DOHH2 (cell line): ENCODE measurements around the gene IRS2.

Experiments used
- H3F3A ChIP-seq: fragments of 200-600 bp; sonication (generic), shearing (Covaris generic); 2 replicates; pipeline ENCODE4 v1.6.0; 2016; ENCODE audit warnings: antibody characterized with exemption, mild to moderate bottlenecking; ENCODE audit not compliant: control insufficient read depth, insufficient read depth
- H3K27ac ChIP-seq: fragments of 200-600 bp; sonication (generic); 2 replicates; pipeline ENCODE4 v1.5.1; 2014; ENCODE audit warnings: low read depth, mild to moderate bottlenecking, low read length, moderate library complexity
- H3K27me3 ChIP-seq: fragments of 200-600 bp; sonication (generic); 2 replicates; pipeline ENCODE4 v1.6.1; 2014; ENCODE audit warnings: mild to moderate bottlenecking, low read length, mixed read lengths; ENCODE audit not compliant: control insufficient read depth
- H3K36me3 ChIP-seq: fragments of 200-600 bp; sonication (generic); 2 replicates; pipeline ENCODE4 v1.6.1; 2014; ENCODE audit warnings: mild to moderate bottlenecking, low read length, moderate library complexity, mixed read lengths; ENCODE audit not compliant: control insufficient read depth
- H3K4me1 ChIP-seq: fragments of 200-600 bp; sonication (generic); 2 replicates; pipeline ENCODE4 v1.6.1; 2014; ENCODE audit warnings: mild to moderate bottlenecking, low read length, mixed read lengths; ENCODE audit not compliant: control insufficient read depth
- H3K4me2 ChIP-seq: fragments of 200-600 bp; sonication (generic); 2 replicates; pipeline ENCODE4 v1.6.0; 2014; ENCODE audit warnings: mild to moderate bottlenecking, low read length, moderate library complexity
- H3K4me3 ChIP-seq: fragments of 200-600 bp; sonication (generic); 2 replicates; pipeline ENCODE4 v1.5.1; 2014; ENCODE audit warnings: mild to moderate bottlenecking, low read length, mixed read lengths
- H3K79me2 ChIP-seq: fragments of 200-600 bp; sonication (generic); 2 replicates; pipeline ENCODE4 v1.6.1; 2014; ENCODE audit warnings: mild to moderate bottlenecking, low read length, mixed read lengths; ENCODE audit not compliant: control insufficient read depth
- H3K9me2 ChIP-seq: fragments of 200-600 bp; sonication (generic); replicated peaks from 2 replicates; pipeline ENCODE4 v1.6.1; 2014; ENCODE audit warnings: mild to moderate bottlenecking, low read length, mixed read lengths; ENCODE audit not compliant: control insufficient read depth
- H3K9me3 ChIP-seq: fragments of 200-600 bp; sonication (generic); 2 replicates; pipeline ENCODE4 v1.6.1; 2014; ENCODE audit warnings: antibody characterized with exemption, low read length, mixed read lengths; ENCODE audit not compliant: control insufficient read depth, insufficient read depth
- H4K20me1 ChIP-seq: fragments of 200-600 bp; sonication (generic); 2 replicates; pipeline ENCODE4 v1.6.0; 2014; ENCODE audit warnings: low read depth, mild to moderate bottlenecking, antibody characterized with exemption, low read length, moderate library complexity; ENCODE audit not compliant: control insufficient read depth, insufficient read depth
- CTCF ChIP-seq: fragments of 200-600 bp; sonication (generic); IDR thresholded peaks from one replicate; pipeline ENCODE4 v1.5.1; 2014; ENCODE audit warnings: antibody characterized with exemption, mild to moderate bottlenecking, low read depth, low read length; ENCODE audit not compliant: poor library complexity, severe bottlenecking
- EZH2phosphoT487 ChIP-seq: fragments of 200-600 bp; sonication (generic); IDR thresholded peaks from 2 replicates; pipeline ENCODE4 v1.6.1; 2017; ENCODE audit warnings: borderline replicate concordance, mild to moderate bottlenecking, antibody characterized with exemption, low read length, moderate library complexity, mixed read lengths

IRS2 gene

GRCh38 chr13:109704771-109705635 lies 81.4 kb downstream of the IRS2 start:
- Histone ChIP-seq H3K4me1 (no peaks in the 10 kb centered on the region), H3K27ac (no peak overlapping the region), H3K36me3 (no peaks in the 10 kb centered on the region), H3K9me2 (no peaks in the 10 kb centered on the region), H3F3A (no peaks in the 10 kb centered on the region), H3K79me2 (no peaks in the 10 kb centered on the region), H3K4me2 (no peak overlapping the region), H3K9me3 (peaks cover 5% of the 10 kb centered on the region; the same call in 1 of the 2 replicates), H3K4me3 (no peak overlapping the region), H3K27me3 (no peaks in the 10 kb centered on the region), H4K20me1 (no peaks in the 10 kb centered on the region)
- TF ChIP-seq EZH2phosphoT487 (no peak), CTCF (no peak)

DNA sequence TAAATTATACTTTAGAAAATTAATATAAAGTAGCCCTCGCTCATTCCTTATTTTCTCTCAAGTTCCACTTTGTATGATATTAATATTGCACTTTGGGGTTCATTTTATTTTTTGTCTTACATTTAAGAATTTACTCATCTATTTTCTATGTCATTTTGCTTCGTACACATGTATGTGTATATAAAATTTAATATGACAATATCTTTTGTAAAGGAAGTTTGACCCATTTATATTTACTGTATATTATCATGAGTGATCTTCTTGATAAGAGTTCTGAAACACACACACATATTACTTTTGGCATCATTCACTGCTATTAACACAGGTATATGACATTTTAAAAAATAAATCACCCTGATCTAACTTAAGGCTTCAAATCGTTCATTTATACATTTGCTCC lies 83.1 kb downstream of the IRS2 start:
- Histone ChIP-seq H3K36me3 (no peaks in the 10 kb centered on the region), H3K27me3 (no peaks in the 10 kb centered on the region), H3K9me3 (peaks cover 5% of the 10 kb centered on the region; the same call in 1 of the 2 replicates), H3F3A (no peaks in the 10 kb centered on the region), H3K4me2 (no peak overlapping the region), H3K27ac (no peak overlapping the region), H3K9me2 (no peaks in the 10 kb centered on the region), H3K4me1 (no peaks in the 10 kb centered on the region), H3K79me2 (no peaks in the 10 kb centered on the region), H4K20me1 (no peaks in the 10 kb centered on the region), H3K4me3 (no peak overlapping the region)
- no peak for TF ChIP-seq EZH2phosphoT487
- no peak for TF ChIP-seq CTCF
